Skin of body (tissue), 2 donors: ENCODE results near the gene ELP2. TPM values are rescaled to one million over a fixed set of nuclear protein-coding genes. Genes with fewer than 3 reads are reported as not detected.

Source experiments
- DNase-seq: peaks from one replicate; lab custom pipeline; 2025; lab: John Stamatoyannopoulos, UW
- total RNA-seq: library from RNA; depleted of rRNA; stranded (reverse); fragments of >200 nt; gene quantifications from one replicate; pipeline ENCODE4 v1.2.3, GENCODE V29; 2014

ELP2 gene
- total RNA-seq, 1 donor from 2014 or later = 179 TPM

GRCh38 chr18:36215577-36215976, 85.9 kb downstream of the ELP2 start:
- DNase-seq = no peak

GRCh38 chr18:36217348-36217747, 87.6 kb downstream of the ELP2 start:
- DNase-seq = no peak

GRCh38 chr18:36229188-36229587, 99.5 kb downstream of the ELP2 start:
- no peak for DNase-seq

Other genes with a start within 250 kb of the ELP2 start
- 47.7 TPM for gene RPRD1A, start 62.3 kb upstream of the ELP2 start, total RNA-seq
- gene SLC39A6, start 559 bp upstream of the ELP2 start, total RNA-seq = 102 TPM
- 1.6 TPM for gene MOCOS, start 57.6 kb downstream of the ELP2 start, total RNA-seq
- 32.0 TPM for gene FHOD3, start 167.8 kb downstream of the ELP2 start, total RNA-seq